Stimulated activated CD8-positive, alpha-beta memory T cell treated with anti-CD3 and anti-CD28 coated beads, Interleukin-15, amount 100 ng/mL, for 24 hours (primary cell): ENCODE data around the gene LYRM7.
"Not testable (repeated sequence)": the region's sequence is repeated elsewhere in the genome, so short reads cannot be mapped to it uniquely, and the experiment has no call there.

Experiments used
- DNase-seq: peaks from one replicate; pipeline ENCODE4 v3.0.0-alpha.2; 2020; ENCODE audit warnings: low read depth

LYRM7 gene

GRCh38 chr5:131170540-131171275, at the start of gene LYRM7:
Gene LYRM7, plus strand, starts transcription at chr5:131170944. Its CDS starts 77 bp downstream, at chr5:131171021.
- peak; percentile 64 for DNase-seq

- DNase-seq: not testable (repeated sequence)
Measured at GRCh38 chr5:131127244-131127643, 43.5 kb upstream of the LYRM7 start.

GRCh38 chr5:131129306-131129705, 41.4 kb upstream of the LYRM7 start:
- no peak for DNase-seq

- not testable (repeated sequence) for DNase-seq
Measured at GRCh38 chr5:131133091-131133490, 37.7 kb upstream of the LYRM7 start.

- DNase-seq: not testable (repeated sequence)
Measured at GRCh38 chr5:131138406-131138805, 32.3 kb upstream of the LYRM7 start.

- DNase-seq: no peak
Measured at GRCh38 chr5:131139321-131139720, 31.4 kb upstream of the LYRM7 start.

GRCh38 chr5:131142970-131143617, 27.6 kb upstream of the LYRM7 start:
- no peak for DNase-seq

GRCh38 chr5:131147258-131147657, 23.5 kb upstream of the LYRM7 start:
- DNase-seq: no peak

GRCh38 chr5:131148835-131149234, 21.9 kb upstream of the LYRM7 start:
- no peak for DNase-seq

- DNase-seq: no peak
Measured at GRCh38 chr5:131150408-131150807, 20.3 kb upstream of the LYRM7 start.

- DNase-seq: no peak
Measured at GRCh38 chr5:131151216-131151615, 19.5 kb upstream of the LYRM7 start.

- DNase-seq: no peak
Measured at GRCh38 chr5:131156385-131156784, 14.4 kb upstream of the LYRM7 start.

GRCh38 chr5:131156957-131157356, 13.8 kb upstream of the LYRM7 start:
- DNase-seq: no peak

GRCh38 chr5:131160134-131160533, 10.6 kb upstream of the LYRM7 start:
- no peak for DNase-seq

- no peak for DNase-seq
Measured at GRCh38 chr5:131163276-131164119, 7.2 kb upstream of the LYRM7 start.

GRCh38 chr5:131164191-131165118, 6.3 kb upstream of the LYRM7 start:
- DNase-seq: peak; percentile 38

GRCh38 chr5:131165119-131165727, 5.5 kb upstream of the LYRM7 start, which contains the start of gene HINT1:
Gene HINT1, minus strand, starts transcription at chr5:131165256. Its CDS starts 51 bp downstream, at chr5:131165205.
- DNase-seq: peak; percentile 95

GRCh38 chr5:131167615-131168014, 3.1 kb upstream of the LYRM7 start:
- DNase-seq: no peak

GRCh38 chr5:131169810-131170539, 769 bp upstream of the LYRM7 start:
- no peak for DNase-seq

GRCh38 chr5:131171276-131171810, 599 bp downstream of the LYRM7 start:
- no peak for DNase-seq
